H4 (cell line): ENCODE results near the gene KCP. TPM values are rescaled to one million over a fixed set of nuclear protein-coding genes. Genes with fewer than 3 reads are reported as not detected.

Experiments
- DNase-seq: peaks from one replicate; pipeline ENCODE4 v3.0.0-alpha.2; 2015; ENCODE audit warnings: low spot score
- total RNA-seq: library from RNA; depleted of rRNA; stranded (reverse); fragments of >200 nt; shearing (Covaris generic); gene quantifications from 2 replicates; pipeline ENCODE4 v1.2.3, GENCODE V29; 2014

The KCP gene
- total RNA-seq, 1 experiment from 2014 or later: not detected

- DNase-seq: no peak
These were observed 28.8 kb upstream of the KCP start for GRCh38 chr7:128939075-128939860.

GRCh38 chr7:128938544-128939074 lies 28.1 kb upstream of the KCP start:
- DNase-seq: no peak

- no peak for DNase-seq
These were observed 27.4 kb upstream of the KCP start, which contains the start of gene IRF5 for GRCh38 chr7:128937647-128938543. IRF5 (plus strand) TSS chr7:128937927; CDS start chr7:128942082, 4,155 bp downstream.

- DNase-seq: no peak
These were observed 26.8 kb upstream of the KCP start for GRCh38 chr7:128937271-128937646.

GRCh38 chr7:128936798-128937197 lies 26.3 kb upstream of the KCP start:
- DNase-seq: no peak

- no peak for DNase-seq
These were observed 24.8 kb upstream of the KCP start for GRCh38 chr7:128935342-128935730.

- no peak for DNase-seq
These were observed 24.1 kb upstream of the KCP start for GRCh38 chr7:128934361-128935341.

GRCh38 chr7:128933180-128933891 lies 22.8 kb upstream of the KCP start:
- DNase-seq: no peak

GRCh38 chr7:128932862-128933179 lies 22.3 kb upstream of the KCP start:
- no peak for DNase-seq

GRCh38 chr7:128931965-128932861 lies 21.7 kb upstream of the KCP start:
- DNase-seq: no peak

- no peak for DNase-seq
These were observed 20.8 kb upstream of the KCP start for GRCh38 chr7:128931190-128931798.

- DNase-seq: no peak
These were observed 18.6 kb upstream of the KCP start for GRCh38 chr7:128928882-128929788.

- no peak for DNase-seq
These were observed 17.8 kb upstream of the KCP start for GRCh38 chr7:128928159-128928813.

GRCh38 chr7:128924707-128925588 lies 14.4 kb upstream of the KCP start:
- DNase-seq: no peak

- no peak for DNase-seq
These were observed 12.9 kb upstream of the KCP start for GRCh38 chr7:128923411-128923800.

- DNase-seq: no peak
These were observed 12.2 kb upstream of the KCP start for GRCh38 chr7:128922496-128923410.
